NCI-H1105 (cell line): ENCODE data around the gene SNCA.

ENCODE experiments used
- DNase-seq: peaks from one replicate; lab custom pipeline; 2025; lab: John Stamatoyannopoulos, UW

Gene SNCA

DNA sequence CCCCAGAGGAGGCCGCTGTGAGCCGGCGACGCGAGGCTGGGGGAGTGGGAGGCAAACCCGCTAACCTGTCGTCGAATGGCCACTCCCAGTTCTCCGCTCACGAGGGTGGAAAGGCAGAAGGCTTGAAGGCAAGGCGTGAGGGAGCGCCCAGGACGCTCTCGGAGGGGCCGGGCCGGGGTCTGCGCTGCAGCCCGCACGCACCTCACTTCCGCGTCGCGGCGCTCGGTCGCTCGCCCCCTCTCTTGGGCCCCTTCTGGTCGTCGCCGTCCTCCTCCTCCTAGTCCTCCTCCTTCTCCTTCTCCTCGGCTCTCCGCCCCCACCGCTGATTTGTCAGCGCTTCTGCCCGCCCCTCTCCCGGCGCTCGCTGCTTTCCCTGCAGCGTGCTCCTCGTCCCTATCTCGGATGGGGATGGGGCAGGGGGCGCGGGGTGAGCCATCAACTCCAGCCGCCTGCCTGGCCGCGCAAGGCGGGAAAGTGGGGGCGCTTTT is at the start of gene SNCA:
SNCA (minus strand) TSS at position 265 of the 488 bp plus-strand sequence. CDS start 1,494 bp downstream, outside the sequence.
- DNase-seq: no peak

GRCh38 chr4:89879215-89879614 is 42.3 kb upstream of the SNCA start:
- no peak for DNase-seq

DNA sequence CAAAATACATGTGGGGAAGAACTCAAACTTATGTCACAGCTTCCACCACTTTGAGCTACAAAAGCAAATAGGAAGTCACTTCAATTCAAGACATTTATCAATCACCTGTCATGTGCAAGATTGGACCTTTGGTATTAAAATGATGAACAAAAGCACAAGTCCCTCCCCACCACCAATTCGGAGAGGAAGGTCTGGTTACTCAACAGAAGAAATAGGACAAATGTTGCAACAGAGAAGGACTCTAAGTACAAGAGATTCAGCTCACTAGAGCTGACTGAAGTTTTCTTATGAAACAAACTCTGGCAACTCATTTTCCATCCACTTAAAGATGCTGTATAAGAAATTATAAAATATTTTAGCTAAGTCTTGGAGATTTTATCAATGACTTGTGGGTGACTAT is 41.6 kb upstream of the SNCA start:
- DNase-seq: no peak

- DNase-seq: no peak
These were observed 39.6 kb upstream of the SNCA start for GRCh38 chr4:89876548-89876947.

DNA sequence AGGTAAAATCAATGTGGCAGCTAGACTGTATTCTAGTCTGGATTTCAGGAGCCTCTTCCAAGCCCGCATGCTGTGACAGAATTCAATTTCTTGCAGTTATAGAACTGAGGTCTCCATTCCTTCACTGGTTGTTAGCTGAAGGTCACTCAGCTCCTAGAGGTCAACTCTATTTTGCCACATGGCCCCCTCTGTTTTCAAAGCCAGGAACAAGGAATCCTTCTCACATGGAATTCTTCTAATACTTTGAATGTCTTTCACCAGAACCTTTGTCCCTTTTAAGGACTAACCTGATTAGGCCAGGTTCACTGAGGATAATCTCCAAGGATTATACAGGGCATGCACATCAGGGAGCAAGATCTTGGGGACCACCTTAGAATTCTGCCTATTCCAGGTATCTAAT is 34.2 kb upstream of the SNCA start:
- no peak for DNase-seq

GRCh38 chr4:89868999-89869589 is 32.1 kb upstream of the SNCA start:
- no peak for DNase-seq

- no peak for DNase-seq
These were observed 31.3 kb upstream of the SNCA start for GRCh38 chr4:89868276-89868675.

DNA sequence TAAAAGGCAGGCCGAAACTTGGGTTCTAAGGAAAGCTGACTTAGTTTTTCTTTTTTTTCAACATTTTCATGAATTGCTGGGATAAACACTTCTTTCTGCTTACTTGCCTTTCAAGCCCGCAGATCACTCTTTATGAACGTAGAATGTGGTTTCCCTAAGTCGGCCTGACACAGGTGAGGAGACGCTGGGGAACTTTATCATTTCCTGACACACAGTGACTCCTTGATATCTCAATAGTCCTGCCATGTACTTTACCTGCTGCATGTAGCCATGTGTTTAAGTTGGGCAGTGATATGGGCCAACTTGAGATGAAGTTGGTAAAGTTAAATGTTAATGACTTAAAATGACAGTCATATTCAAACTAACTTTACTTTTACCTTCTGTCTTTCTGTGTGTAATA is 26.6 kb upstream of the SNCA start:
- no peak for DNase-seq

GRCh38 chr4:89860971-89861370 is 24.0 kb upstream of the SNCA start:
- no peak for DNase-seq

DNA sequence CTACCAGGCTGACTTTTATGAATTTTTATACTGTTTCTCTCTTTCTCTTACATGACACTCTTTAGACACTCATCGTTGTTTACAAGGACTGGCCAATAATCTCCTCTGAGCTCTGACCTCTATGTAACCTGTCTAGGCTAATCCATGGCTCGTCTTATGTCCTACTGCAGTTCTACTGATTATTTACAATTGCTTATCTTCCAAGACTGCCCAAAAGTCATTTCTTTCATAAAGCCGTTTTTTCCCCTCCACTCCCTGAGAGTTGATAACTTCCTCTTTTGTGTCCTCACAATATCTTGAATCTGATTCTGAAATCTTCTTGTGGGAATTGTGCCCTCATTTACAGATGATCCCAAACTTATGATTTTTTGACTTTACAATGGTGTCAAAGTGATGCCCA is 18.3 kb upstream of the SNCA start:
- DNase-seq: no peak

GRCh38 chr4:89847571-89848325 is 10.8 kb upstream of the SNCA start:
- no peak for DNase-seq

- no peak for DNase-seq
These were observed 2.6 kb upstream of the SNCA start for GRCh38 chr4:89839558-89839957.

DNA sequence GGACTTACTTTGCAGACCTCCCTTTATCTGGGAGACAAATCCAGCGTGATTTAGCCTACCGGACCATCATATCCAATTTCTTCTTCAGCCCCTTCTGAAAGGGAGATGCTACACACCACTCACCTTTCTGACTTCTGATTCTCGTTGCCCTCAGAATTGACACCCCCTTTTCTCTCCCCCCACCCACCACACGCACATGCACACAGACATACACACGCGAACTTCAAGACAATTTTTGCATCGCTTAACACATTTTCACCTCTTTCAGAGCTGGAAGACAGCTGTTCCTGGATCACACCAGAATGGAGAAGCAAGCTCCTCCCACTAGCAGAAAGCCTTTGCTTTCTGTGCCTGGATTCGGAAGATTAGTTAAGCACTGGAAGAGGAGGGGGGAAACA is 1.0 kb upstream of the SNCA start:
- DNase-seq: no peak

GRCh38 chr4:89837385-89837992 is 528 bp upstream of the SNCA start:
- DNase-seq: no peak

DNA sequence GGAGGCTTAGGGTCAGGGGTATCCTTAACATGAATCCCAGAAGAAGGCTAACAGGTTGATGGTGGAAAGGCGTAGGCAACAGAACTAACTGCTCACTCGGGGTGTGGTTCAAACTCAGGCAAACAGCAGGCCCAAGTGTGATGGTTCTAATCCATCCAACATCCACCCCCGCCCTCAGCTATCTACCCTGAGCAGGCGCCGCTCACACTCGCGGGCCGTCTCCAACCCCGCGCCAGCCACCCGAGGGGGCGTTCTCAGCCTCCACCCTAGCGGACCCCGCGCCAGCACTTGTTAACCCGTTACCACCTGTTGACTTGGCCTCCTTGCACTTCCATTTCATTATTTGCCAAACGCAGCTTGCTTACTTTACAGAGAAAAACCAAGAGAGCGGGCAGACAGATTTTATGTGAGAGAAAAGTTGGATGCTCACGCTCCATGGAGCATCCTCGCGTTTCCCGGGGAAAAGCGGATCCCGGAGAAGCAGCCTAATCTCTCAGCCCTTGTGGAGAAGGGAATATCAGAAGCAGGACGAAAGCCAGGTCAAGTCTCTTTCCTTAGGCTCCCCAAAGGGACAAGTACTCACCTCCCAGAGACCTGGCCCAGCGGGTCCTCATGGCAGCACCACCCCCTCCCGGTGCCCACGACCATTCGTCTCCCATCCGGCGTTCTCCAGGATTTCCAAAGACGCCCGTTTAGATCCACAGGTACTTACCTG is 773 bp downstream of the SNCA start:
- DNase-seq: no peak

DNA sequence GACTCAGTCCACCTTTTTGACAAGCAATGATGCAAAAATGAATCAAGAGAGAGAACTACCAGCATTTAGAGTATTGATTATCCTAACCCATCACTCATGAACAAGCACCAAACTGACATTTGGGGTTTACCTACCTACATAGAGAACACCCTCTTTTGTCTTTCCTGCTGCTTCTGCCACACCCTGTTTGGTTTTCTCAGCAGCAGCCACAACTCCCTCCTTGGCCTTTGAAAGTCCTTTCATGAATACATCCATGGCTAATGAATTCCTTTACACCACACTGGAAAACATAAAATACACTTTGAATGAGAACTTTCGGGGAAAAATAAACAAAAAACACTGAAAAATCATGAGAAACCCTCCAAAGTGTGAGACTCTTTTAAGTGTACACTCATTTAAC is 1.5 kb downstream of the SNCA start:
- no peak for DNase-seq

- DNase-seq: no peak
These were observed 2.3 kb downstream of the SNCA start for GRCh38 chr4:89834486-89835209.

GRCh38 chr4:89829470-89830138 is 7.4 kb downstream of the SNCA start:
- no peak for DNase-seq

DNA sequence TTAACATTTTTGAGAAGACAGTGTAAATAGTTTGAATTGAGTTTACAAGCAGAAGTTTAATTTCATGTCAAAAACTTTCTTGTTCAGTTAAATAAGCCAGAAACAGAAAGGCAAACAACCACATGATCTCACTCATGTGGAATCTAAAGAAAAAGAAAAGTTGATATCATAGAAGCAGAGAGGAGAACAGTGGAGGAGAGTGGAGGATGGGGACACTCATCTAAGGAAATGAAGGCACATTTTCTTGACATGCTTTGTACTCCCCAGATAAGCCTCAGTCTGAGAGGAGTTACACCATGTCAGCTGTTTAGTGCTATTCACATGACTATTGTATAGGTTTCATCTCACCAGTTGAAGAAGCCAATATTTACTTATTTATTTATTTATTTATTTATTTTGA is 13.5 kb downstream of the SNCA start:
- no peak for DNase-seq

GRCh38 chr4:89821612-89822011 is 15.3 kb downstream of the SNCA start:
- DNase-seq: no peak

DNA sequence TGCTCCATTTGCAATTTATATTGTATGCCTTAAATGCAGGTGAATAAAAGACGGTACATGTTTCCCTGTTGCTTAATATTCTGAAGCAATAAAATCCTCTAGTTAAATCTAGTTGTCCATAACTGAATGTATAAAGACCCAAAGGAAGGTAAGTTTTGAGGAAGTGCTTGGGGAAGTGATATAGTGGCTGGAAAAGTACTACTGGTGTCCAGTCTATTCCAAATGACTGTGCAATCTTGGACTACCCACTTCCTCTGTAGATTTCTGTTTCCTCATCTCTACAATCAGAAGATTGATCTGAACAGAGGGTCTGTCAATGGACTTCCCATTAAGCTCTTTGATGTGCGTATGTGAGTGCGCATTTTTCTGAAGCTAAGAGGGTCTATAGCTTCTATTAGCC is 17.0 kb downstream of the SNCA start:
- no peak for DNase-seq
